Measurements from ENCODE around the gene MEDAG. TPM values are rescaled to one million over a fixed set of nuclear protein-coding genes. Genes with fewer than 3 reads are reported as not detected.

MEDAG gene
- total RNA-seq, 2 experiments from 2014 or later: 0.19 TPM; not detected in 1

DNA sequence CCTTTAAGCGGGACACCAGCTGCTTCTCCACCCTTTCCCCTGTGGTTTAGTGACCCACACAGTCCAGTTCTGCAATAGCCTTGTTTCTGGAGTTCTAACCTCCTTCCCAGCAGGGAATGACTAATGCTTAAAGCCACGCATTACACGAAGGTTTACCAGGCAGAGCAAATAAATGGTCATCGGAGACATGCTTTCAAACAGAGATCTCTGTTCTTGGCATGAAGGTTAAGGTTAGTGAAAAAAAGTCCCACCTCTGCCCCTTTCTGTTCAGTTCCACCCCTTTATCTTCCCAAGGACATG is 25.3 kb upstream of the MEDAG start:
- ChIA-PET POLR2A (interaction anchor here (1.4 kb wide), 1 partner anchor 32 kb away, joined by 3 read pairs; no protein-coding TSS in a partner anchor), CTCF (ENCODE audit: unreplicated experiment) (no interaction called here)
- no peaks in the 10 kb centered on the region for H3K9me2 ChIP-seq (ENCODE audit: insufficient read depth, low read length)
- TF ChIP-seq EZH2phosphoT487 (IDR thresholded peaks at IDR 0.05; ENCODE audit: borderline replicate concordance, low read depth, low read length) (no peak), CTCF (conservative IDR thresholded peaks at IDR 0.05; ENCODE audit: low read length) (no peak)
- no peak overlapping the region for H3K4me2 ChIP-seq (ENCODE audit: low read length)
- BruUV-seq (replicated peaks): no TSS peak
- no peaks in the 10 kb centered on the region for H4K20me1 ChIP-seq (ENCODE audit: insufficient read depth, low read length)
- no peak overlapping the region for H3K27ac ChIP-seq (ENCODE audit: low read depth, low read length, poor library complexity, severe bottlenecking)
- no peaks in the 10 kb centered on the region for H3K4me1 ChIP-seq (ENCODE audit: insufficient read depth, low read length, poor library complexity, severe bottlenecking)
- DNase-seq (ENCODE audit: low spot score): no peak
- no peaks in the 10 kb centered on the region for H3K79me2 ChIP-seq (ENCODE audit: insufficient read depth, low read depth, low read length)
- intact Hi-C loops (cut with micrococcal nuclease; ENCODE audit: unreplicated experiment): no loop called here
- H3K9me3 ChIP-seq (ENCODE audit: low read length): no peaks in the 10 kb centered on the region
- H3K36me3 ChIP-seq (ENCODE audit: insufficient read depth, low read length): no peaks in the 10 kb centered on the region
- H2AFZ ChIP-seq (ENCODE audit: low read length): no peak overlapping the region
- no peak overlapping the region for H3K4me3 ChIP-seq (ENCODE audit: low read depth, low read length, poor library complexity, severe bottlenecking)

- TF ChIP-seq CTCF (conservative IDR thresholded peaks at IDR 0.05; ENCODE audit: low read length) (no peak), EZH2phosphoT487 (IDR thresholded peaks at IDR 0.05; ENCODE audit: borderline replicate concordance, low read depth, low read length) (no peak)
- Histone ChIP-seq H3K36me3 (ENCODE audit: insufficient read depth, low read length) (no peaks in the 10 kb centered on the region), H3K9me3 (ENCODE audit: low read length) (no peaks in the 10 kb centered on the region), H3K27ac (ENCODE audit: low read depth, low read length, poor library complexity, severe bottlenecking) (no peak overlapping the region), H3K79me2 (ENCODE audit: insufficient read depth, low read depth, low read length) (no peaks in the 10 kb centered on the region), H3K4me1 (ENCODE audit: insufficient read depth, low read length, poor library complexity, severe bottlenecking) (no peaks in the 10 kb centered on the region), H4K20me1 (ENCODE audit: insufficient read depth, low read length) (no peaks in the 10 kb centered on the region), H3K4me3 (ENCODE audit: low read depth, low read length, poor library complexity, severe bottlenecking) (no peak overlapping the region), H3K4me2 (ENCODE audit: low read length) (no peak overlapping the region), H2AFZ (ENCODE audit: low read length) (no peak overlapping the region), H3K9me2 (ENCODE audit: insufficient read depth, low read length) (no peaks in the 10 kb centered on the region)
- no TSS peak for BruUV-seq (replicated peaks)
- ChIA-PET CTCF (ENCODE audit: unreplicated experiment) (no interaction called here), POLR2A (no interaction called here)
- no peak for DNase-seq (ENCODE audit: low spot score)
- intact Hi-C loops (cut with micrococcal nuclease; ENCODE audit: unreplicated experiment): no loop called here
These were observed 24.9 kb upstream of the MEDAG start for GRCh38 chr13:30881191-30881651.

DNA sequence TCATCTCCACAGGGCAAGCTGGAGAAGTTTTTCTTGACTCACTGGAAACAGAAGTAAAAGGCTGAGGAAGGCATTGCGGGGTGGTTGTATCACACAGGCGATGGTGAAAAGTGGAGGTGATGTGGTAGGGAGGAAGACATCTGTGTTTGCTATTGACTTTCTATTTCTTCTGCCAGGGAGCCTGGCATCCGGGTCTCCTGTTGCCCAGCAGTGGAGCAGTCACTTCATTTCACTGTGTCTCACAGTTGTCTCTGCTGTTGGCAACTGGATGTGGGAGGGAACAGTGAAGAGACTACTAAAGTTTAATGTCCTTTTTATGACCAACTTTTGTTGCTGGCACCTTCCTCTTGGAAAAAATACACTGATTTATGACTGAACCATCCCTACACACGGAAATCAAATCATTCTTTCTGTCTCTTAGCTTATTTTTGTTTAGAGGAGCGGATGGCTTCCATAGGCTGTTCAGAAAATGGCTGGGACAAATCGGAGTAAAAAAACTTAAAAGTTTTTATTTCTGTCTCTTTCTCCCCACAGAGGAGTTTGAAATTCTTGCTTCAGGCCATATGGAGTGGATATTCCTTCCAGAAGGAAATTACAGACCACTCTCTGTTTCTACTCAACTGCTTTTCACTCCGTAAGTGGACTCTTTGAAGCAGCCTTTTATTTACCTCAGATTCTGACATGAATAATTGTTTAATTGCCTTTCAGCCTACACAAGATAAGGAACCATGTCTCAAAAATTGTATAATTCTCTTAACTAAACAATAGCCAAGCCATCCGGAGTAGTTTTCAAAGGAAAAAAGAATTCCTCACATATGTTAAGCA is 23.8 kb upstream of the MEDAG start:
- no peaks in the 10 kb centered on the region for H3K79me2 ChIP-seq (ENCODE audit: insufficient read depth, low read depth, low read length)
- no peaks in the 10 kb centered on the region for H4K20me1 ChIP-seq (ENCODE audit: insufficient read depth, low read length)
- CTCF ChIA-PET (ENCODE audit: unreplicated experiment): interaction anchor here (0.5 kb wide), 1 partner anchor 70 kb away, joined by 3 read pairs; no protein-coding TSS in a partner anchor
- no peak overlapping the region for H3K4me2 ChIP-seq (ENCODE audit: low read length)
- no peak for DNase-seq (ENCODE audit: low spot score)
- no peak overlapping the region for H3K27ac ChIP-seq (ENCODE audit: low read depth, low read length, poor library complexity, severe bottlenecking)
- intact Hi-C loops (cut with micrococcal nuclease; ENCODE audit: unreplicated experiment): no loop called here
- BruUV-seq (replicated peaks): no TSS peak
- H3K4me3 ChIP-seq (ENCODE audit: low read depth, low read length, poor library complexity, severe bottlenecking): no peak overlapping the region
- POLR2A ChIA-PET: no interaction called here
- no peaks in the 10 kb centered on the region for H3K4me1 ChIP-seq (ENCODE audit: insufficient read depth, low read length, poor library complexity, severe bottlenecking)
- H3K36me3 ChIP-seq (ENCODE audit: insufficient read depth, low read length): no peaks in the 10 kb centered on the region
- TF ChIP-seq EZH2phosphoT487 (IDR thresholded peaks at IDR 0.05; ENCODE audit: borderline replicate concordance, low read depth, low read length) (no peak), CTCF (conservative IDR thresholded peaks at IDR 0.05; ENCODE audit: low read length) (no peak)
- H2AFZ ChIP-seq (ENCODE audit: low read length): no peak overlapping the region
- no peaks in the 10 kb centered on the region for H3K9me3 ChIP-seq (ENCODE audit: low read length)
- no peaks in the 10 kb centered on the region for H3K9me2 ChIP-seq (ENCODE audit: insufficient read depth, low read length)
